ENCODE data around the gene TCF7L2.

TCF7L2 gene

DNA sequence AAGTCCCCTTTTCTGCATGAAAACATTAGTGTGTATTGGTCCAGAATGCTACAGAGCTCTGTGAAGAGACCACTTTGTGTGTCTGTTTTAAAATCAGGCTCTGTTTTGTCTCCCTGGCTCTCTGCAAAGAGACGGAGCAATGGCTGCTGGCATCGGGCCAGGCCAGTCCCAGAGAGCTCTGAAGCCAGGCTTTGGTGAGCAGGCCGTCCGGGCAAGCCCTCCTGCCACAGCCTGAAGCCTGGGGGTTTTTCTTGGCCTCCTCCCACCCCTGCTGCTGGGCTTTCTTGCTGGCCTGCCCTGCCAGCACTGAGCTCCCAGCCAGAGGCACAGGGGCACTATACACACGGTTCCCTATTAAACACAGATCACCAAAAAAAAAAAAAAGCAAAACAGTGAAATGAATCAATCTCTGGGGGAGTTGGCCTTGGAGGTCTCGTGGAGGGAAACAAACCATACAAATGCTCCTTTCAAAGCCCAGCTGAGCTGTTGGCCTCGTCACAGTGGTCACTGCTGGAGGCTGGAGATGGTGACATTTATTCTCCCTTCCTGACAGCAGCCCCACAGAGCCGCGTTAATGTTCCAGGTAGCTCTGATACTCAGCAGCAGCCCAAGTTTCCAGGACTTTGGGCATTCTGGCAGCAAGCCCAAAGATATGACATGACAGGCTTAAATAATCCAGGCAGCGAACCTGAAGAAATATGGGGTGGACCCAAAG lies 237.2 kb downstream of the TCF7L2 start:
- DNase-seq = no peak

DNA sequence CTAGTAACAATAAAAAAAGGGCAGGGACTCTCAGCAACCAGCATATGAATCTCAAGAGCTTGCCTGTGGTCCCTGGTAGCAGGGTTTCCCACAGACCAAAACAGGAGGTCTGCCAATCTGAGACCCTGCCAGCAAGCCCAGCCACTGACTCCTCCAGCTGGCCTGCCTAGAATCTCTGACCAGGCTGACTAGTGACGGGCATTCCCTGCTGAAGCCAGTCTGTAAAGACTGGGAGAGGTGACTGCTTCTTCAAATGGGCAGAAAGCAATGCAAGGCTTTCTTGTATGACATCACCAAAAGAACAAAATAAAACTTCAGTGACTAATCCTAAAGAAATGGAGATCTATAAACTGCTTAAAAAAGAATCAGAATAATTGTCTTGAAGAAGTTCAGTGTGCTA lies 249.4 kb downstream of the TCF7L2 start:
- DNase-seq = no peak

DNA sequence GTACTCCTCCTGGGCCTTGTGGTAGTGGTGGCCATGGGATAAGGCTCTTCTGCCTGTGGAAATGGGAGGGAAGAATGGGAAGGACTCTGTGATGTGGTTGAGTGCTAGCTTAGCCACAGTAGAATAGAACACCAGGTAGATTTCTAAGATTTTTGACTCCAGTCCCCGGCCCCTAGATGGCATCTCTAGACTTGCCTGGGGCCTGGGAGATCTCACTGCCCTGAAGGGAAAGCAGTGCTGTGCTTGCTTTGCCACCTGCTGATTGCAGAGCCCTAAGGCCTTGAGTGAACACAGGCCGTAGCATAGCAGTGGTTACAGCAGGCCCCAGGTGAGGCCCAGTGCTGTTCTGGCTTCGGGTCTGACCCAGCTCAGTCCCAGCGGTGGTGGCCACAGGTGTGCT lies 252.0 kb downstream of the TCF7L2 start:
- no peak for DNase-seq

DNA sequence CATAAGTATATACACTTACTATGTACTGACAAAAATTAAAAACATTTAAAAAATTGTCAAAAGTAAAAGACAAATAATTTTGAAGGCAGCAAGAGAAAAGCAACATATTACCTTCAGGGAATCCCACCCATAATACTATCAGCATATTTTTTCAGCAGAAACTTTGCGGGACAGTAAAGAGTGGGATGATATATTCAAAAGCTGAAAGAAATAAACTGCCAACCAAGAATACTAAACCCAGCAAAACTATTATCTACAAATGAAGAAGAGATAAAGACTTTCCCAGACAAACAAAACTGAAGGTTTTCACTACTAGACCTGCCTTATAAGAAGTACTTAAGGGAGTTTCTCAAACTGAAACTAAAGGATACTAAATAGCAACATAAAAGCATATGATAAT lies 257.9 kb downstream of the TCF7L2 start:
- DNase-seq = no peak

DNA sequence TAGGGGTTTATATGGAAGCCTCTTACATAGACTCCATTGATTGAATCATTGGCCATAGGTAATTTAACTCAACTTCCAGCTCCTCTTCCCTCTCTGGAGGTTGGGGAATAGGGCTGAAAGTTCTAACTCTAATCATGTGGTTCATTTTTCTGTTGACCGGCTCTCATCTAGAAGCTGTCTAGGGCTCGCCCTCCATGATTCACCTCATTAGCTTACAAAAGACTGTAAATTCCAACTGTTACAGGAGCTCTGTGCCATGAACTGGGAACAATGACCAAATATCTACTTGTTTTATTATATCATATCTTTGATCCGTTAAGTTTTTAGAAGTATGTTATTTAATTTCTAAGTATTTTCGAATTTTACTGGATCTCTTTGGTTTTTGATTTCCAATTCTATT lies 263.0 kb downstream of the TCF7L2 start:
- DNase-seq = no peak

DNA sequence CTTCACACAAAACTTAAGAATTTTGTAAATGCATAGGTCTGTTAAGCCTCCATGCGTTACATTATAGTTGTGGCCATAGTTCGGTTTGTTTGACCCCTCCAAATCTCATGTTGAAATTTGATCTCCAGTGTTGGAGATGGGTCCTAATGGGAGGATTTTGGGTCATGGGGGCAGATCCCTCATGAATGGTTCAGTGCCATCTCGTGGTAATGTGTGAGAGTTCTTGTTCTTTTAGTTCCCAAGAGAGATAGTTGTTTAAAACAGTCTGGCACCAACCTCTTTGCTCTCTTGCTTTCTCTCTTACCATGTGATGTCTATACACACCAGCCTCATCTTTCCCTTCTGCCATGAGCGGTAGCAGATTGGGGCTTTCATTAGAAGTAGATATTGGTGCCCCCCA lies 264.3 kb downstream of the TCF7L2 start:
- no peak for DNase-seq

DNA sequence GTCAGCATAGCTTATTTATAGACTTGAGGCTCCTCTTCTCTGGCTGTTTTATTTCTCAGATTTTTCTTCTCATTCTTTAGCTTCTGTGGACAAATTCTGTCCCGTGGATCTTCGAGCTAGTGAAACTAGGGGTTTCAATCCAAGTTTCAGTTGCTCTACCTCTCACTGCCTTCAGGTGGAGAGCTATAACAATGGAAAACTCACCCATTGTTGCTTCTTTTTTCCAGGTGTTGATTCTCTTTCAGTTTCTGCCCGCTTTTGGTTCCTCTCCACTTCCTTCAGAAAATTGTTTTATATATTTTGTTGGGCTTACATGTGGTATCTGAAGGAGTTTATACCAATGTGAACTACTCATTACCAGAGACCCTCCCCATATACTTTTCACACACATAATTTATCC lies 266.1 kb downstream of the TCF7L2 start:
- no peak for DNase-seq
